ENCODE data around the gene C4A. TPM values are rescaled to one million over a fixed set of nuclear protein-coding genes. Genes with fewer than 3 reads are reported as not detected.
"Not testable (repeated sequence)": the region's sequence is repeated elsewhere in the genome, so short reads cannot be mapped to it uniquely, and the experiment has no call there.

The C4A gene
- total and polyA plus RNA-seq, 7 donors, result 3.0 to 13.2 (median 5.6) TPM

- H3K27me3 ChIP-seq (ENCODE audit: insufficient read depth in 3 of 3, low read length in 2 of 3); H3K27ac ChIP-seq; H3K9me3 ChIP-seq; intact Hi-C loops (cut with DNase I); ATAC-seq; H3K4me3 ChIP-seq; H3K36me3 ChIP-seq (ENCODE audit: insufficient read depth in 1 of 2, low read depth in 1 of 2); H3K4me1 ChIP-seq: not testable (repeated sequence)
- 87 to 93% (median 92%) methylated on average over 12 to 13 of the region's 15 CpGs for WGBS, 3 donors
- DNase-seq, result peak in 1 of 2 donors; percentile 43
Observed at GRCh38 chr6:32042276-32042675, 60.4 kb downstream of the C4A start.

- ATAC-seq; H3K27ac ChIP-seq; H3K27me3 ChIP-seq (ENCODE audit: insufficient read depth in 3 of 3, low read length in 2 of 3); H3K4me3 ChIP-seq; H3K9me3 ChIP-seq; intact Hi-C loops (cut with DNase I); H3K4me1 ChIP-seq; H3K36me3 ChIP-seq (ENCODE audit: insufficient read depth in 1 of 2, low read depth in 1 of 2): not testable (repeated sequence)
- DNase-seq, result peak in 1 of 2 donors; percentile 30
- WGBS, 3 donors, result 86 to 87% (median 87%) methylated on average over 13 to 19 of the region's 31 CpGs
Observed at GRCh38 chr6:32043589-32044380, 61.9 kb downstream of the C4A start.

- H3K27ac ChIP-seq; H3K4me1 ChIP-seq; H3K9me3 ChIP-seq; ATAC-seq; H3K36me3 ChIP-seq (ENCODE audit: insufficient read depth in 1 of 2, low read depth in 1 of 2); H3K4me3 ChIP-seq; intact Hi-C loops (cut with DNase I); H3K27me3 ChIP-seq (ENCODE audit: insufficient read depth in 3 of 3, low read length in 2 of 3): not testable (repeated sequence)
- peak in 1 of 2 donors; percentile 44 for DNase-seq
- 83 to 90% (median 84%) methylated on average over 8 to 12 of the region's 18 CpGs for WGBS, 3 donors
Observed at GRCh38 chr6:32044916-32045315, 63.1 kb downstream of the C4A start.

DNA sequence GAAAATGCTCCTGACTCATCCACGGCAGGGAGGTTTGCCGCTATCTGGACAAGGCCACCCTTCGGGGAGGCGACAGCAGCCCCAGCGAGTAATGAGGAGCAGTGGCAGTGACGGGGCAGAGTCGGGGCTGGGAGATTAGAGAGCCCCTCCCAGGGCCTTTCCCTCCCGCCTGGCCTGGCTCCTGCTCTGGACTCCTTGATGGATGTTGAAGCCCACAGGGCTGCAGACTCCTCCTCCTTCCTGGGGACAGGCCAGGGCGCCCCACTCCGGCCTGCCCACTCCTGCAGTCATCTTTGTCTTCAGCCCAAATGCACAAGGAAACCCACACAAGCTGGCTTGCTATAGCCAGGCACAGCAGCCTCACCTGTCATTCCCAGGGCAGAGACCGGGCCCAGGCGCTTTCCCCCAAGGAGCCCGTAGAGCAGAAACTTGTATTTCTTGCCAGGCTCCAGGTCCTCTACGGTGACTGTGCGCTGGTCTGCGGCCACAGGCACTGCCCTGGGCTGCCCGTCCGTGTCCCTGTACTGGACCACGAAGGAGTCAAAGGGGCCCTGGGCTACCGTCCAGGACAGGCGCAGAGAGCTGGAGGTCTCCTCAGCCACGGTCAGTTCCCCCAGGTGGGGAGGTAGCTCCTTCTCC is 64.1 kb downstream of the C4A start:
- 76 to 84% (median 82%) methylated on average over 20 to 22 of the region's 22 CpGs for WGBS, 3 donors
- H3K27ac ChIP-seq, result peak overlapping the region; percentile 38
- DNase-seq, result peak in 1 of 2 donors; percentile 68
- no peaks in the 10 kb centered on the region for H3K9me3 ChIP-seq
- peak in 1 of 4 donors; percentile 5 for ATAC-seq
- no peaks in the 10 kb centered on the region for H3K4me1 ChIP-seq
- H3K4me3 ChIP-seq, result no peak overlapping the region
- no peak for TF ChIP-seq CTCF (IDR thresholded peaks at IDR 0.05)
- H3K36me3 ChIP-seq (ENCODE audit: insufficient read depth in 1 of 2, low read depth in 1 of 2), result no peaks in the 10 kb centered on the region
- intact Hi-C loops (cut with DNase I), result no loop called here
- no peaks in the 10 kb centered on the region for H3K27me3 ChIP-seq (ENCODE audit: insufficient read depth in 3 of 3, low read length in 2 of 3)

DNA sequence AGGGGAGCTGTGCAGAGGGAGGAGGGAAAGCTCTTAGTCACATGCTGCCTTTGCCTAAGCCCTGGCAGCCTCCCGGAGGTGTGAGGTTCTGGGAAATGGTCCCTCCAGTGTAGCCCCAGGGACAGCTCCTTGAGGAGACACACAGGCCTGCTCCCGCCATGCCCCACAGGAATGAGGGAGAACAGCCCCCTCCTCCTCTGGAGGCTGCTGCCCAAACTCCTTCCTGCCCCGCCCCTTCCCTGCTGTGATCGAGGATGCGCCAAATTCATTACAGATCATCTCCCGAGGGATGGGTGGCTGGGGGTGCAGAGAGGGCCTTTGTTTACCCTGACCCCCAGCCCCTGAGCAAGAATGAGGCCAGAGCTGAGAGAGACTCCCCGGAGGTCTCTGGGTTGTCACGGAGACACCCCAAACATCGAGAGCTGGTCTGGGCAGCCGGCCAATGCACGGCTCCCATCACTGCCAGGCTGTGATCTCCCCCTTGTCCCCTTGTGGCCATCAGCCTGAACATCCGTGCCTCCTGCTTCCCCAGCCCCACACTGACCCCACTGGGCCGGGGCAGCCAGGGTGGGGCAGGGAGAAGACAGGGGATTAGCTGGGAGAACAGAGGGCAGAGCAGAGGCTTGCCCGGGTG is 64.7 kb downstream of the C4A start:
- intact Hi-C loops (cut with DNase I), result no loop called here
- DNase-seq, result peak; percentile 64 to 80
- no peaks in the 10 kb centered on the region for H3K36me3 ChIP-seq (ENCODE audit: insufficient read depth in 1 of 2, low read depth in 1 of 2)

More for the DNA sequence above, 64.7 kb downstream of the C4A start:
- WGBS, 3 donors, result 26 to 37% (median 31%) methylated on average over 14 of the region's 14 CpGs
- Histone ChIP-seq H3K4me3 (no peak overlapping the region), H3K27me3 (ENCODE audit: insufficient read depth in 3 of 3, low read length in 2 of 3) (no peaks in the 10 kb centered on the region), H3K4me1 (no peaks in the 10 kb centered on the region), H3K27ac (peak overlapping the region; percentile 38), H3K9me3 (no peaks in the 10 kb centered on the region)
- ATAC-seq, result peak; percentile 11 to 28 (median 18)
- no peak for TF ChIP-seq CTCF (IDR thresholded peaks at IDR 0.05)
